Fibroblast of villous mesenchyme (primary cell): ENCODE results near the gene PUSL1. TPM values are rescaled to one million over a fixed set of nuclear protein-coding genes. Genes with fewer than 3 reads are reported as not detected.

Experiments
- DNase-seq: peaks from one replicate; pipeline ENCODE4 v3.0.0-alpha.2; 2010; ENCODE audit warnings: low read depth
- H3K4me3 ChIP-seq: 2 replicates; pipeline ENCODE4 v1.5.1; 2011; ENCODE audit warnings: low read depth, mild to moderate bottlenecking, low read length
- total RNA-seq: library from RNA; depleted of rRNA; stranded (reverse); fragments of >200 nt; gene quantifications from 2 replicates; pipeline ENCODE4 v1.2.3, GENCODE V29; 2012
- TF ChIP-seq, protein P1 (sequence below): IDR thresholded peaks from 2 replicates; pipeline ENCODE4 v1.5.1; 2012; ENCODE audit warnings: low read depth, mild to moderate bottlenecking, low read length; ENCODE audit not compliant: insufficient read depth

Gene PUSL1
- total RNA-seq, 1 donor: 25.0 TPM

DNA sequence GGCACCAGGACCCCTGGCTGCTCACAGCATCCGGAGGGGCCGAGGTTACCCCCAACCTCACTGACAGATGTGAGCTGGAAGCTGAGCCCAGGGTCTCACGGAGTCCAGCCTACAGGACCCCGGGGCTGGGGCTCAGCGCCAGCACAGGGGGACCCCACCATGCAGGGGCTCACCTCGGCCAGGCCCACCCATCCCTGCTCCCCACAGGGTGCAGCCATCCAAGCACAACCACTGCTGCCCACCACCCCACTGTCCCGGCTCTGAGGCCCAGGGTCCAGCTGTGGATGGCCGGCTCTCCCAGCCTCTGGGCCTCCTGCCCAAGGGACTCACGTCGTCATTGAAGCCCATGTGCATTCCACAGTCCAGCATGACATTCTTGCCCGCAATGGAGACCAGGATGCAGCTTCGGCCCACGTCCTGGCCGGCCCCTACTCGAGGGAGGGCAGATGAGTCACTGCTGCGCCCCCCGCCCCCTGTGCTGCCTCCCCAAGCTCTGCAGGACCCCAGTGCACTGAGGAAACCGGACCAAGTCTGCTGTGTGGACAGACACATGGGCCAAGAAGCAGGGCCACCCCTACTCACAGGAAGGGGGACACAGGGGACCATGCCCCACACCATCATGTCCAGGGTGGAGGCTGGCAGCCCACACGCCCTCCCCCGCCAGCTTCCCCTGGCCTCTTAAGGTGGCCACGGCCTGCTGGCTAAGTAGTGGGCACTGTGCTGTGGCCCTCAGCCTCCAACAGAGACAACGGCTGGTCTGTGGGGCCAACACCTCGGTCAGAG, 12.5 kb downstream of the PUSL1 start:
- DNase-seq: no peak
- no peak overlapping the region for H3K4me3 ChIP-seq
- TF ChIP-seq, protein P1, sequence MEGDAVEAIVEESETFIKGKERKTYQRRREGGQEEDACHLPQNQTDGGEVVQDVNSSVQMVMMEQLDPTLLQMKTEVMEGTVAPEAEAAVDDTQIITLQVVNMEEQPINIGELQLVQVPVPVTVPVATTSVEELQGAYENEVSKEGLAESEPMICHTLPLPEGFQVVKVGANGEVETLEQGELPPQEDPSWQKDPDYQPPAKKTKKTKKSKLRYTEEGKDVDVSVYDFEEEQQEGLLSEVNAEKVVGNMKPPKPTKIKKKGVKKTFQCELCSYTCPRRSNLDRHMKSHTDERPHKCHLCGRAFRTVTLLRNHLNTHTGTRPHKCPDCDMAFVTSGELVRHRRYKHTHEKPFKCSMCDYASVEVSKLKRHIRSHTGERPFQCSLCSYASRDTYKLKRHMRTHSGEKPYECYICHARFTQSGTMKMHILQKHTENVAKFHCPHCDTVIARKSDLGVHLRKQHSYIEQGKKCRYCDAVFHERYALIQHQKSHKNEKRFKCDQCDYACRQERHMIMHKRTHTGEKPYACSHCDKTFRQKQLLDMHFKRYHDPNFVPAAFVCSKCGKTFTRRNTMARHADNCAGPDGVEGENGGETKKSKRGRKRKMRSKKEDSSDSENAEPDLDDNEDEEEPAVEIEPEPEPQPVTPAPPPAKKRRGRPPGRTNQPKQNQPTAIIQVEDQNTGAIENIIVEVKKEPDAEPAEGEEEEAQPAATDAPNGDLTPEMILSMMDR: no peak

DNA sequence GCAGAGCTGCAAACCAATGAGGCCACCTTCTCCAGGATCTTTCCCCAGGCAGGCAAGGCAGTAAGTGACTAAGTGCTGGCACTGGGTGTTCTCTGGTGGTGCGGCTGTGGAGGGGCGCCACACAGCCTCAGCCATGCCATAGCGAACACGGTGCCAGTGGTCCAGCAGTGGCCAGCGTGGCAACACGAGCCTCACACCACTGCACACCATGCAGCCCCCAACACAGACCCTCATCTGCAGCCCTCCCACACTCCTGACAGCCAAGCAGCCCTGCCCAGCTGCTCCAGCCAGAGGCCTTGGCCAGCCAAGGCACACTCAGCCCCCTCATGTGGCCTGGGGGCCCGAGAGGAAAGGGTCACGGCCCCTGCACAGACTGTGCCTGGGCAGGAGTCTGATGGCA, 13.1 kb downstream of the PUSL1 start:
- TF ChIP-seq, protein P1: no peak
- no peak for DNase-seq
- H3K4me3 ChIP-seq: no peak overlapping the region

DNA sequence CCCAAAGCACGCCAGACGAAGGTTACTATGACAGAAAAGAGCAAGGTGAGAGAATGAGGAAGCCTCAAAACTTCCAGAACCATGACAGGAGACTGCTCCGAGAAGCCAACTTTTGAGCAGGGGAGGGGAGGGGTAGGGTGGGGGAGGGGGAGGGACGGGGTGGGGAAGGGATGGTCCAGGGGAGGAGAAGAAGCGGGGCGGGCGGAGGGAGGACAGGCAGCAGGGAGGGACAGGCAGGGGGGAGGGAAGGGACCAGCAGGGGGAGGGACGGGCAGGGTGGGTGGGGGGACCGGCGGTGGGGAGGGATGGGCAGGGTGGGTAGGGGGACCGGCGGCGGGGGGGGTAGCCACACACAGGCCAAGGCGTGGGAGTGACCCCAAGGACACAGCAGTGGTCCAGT, 14.0 kb downstream of the PUSL1 start:
- TF ChIP-seq, protein P1: no peak
- H3K4me3 ChIP-seq: no peak overlapping the region
- no peak for DNase-seq

DNA sequence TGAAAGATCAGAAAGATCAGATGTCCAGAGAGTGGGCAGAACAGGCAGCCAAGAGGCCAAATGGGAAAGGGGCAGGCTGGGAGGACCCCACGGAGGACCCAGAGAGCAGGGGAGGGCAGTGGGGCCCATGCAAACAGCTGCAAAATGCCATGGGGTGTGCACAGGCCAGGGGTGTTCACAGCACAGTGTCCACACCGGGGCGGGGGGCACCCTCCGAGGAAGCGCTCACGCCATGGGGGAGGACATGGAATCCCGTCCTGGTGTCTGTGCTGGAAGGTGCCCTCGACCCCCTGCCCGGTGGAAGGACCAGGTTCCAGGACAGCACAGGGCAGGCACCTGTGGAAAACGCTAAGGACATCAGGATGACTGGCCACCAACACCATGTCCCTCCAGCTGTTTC, 14.6 kb downstream of the PUSL1 start:
- H3K4me3 ChIP-seq: no peak overlapping the region
- TF ChIP-seq, protein P1: no peak
- no peak for DNase-seq

DNA sequence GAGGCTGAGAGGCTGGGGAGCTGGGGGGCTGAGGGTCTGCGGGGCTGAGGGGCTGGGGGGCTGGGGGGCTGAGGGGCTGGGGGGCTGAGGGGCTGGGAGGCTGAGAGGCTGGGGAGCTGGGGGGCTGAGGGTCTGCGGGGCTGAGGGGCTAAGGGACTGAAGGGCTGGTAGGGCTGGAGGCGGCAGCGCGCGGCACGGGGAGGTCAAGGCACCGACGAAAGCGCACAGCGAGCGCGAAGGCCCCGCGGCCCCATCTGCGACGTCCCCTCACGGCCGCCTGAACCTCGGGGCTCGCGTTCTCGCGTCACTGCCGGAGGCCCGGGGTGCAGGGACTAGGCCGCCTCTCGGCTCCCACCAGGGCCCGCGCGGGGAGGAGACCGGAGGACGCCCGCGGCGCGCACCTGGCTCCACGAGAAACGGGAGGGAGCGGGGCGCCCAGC, 15.7 kb downstream of the PUSL1 start:
- peak overlapping the region; percentile 83 for H3K4me3 ChIP-seq
- no peak for DNase-seq
- TF ChIP-seq, protein P1: no peak

DNA sequence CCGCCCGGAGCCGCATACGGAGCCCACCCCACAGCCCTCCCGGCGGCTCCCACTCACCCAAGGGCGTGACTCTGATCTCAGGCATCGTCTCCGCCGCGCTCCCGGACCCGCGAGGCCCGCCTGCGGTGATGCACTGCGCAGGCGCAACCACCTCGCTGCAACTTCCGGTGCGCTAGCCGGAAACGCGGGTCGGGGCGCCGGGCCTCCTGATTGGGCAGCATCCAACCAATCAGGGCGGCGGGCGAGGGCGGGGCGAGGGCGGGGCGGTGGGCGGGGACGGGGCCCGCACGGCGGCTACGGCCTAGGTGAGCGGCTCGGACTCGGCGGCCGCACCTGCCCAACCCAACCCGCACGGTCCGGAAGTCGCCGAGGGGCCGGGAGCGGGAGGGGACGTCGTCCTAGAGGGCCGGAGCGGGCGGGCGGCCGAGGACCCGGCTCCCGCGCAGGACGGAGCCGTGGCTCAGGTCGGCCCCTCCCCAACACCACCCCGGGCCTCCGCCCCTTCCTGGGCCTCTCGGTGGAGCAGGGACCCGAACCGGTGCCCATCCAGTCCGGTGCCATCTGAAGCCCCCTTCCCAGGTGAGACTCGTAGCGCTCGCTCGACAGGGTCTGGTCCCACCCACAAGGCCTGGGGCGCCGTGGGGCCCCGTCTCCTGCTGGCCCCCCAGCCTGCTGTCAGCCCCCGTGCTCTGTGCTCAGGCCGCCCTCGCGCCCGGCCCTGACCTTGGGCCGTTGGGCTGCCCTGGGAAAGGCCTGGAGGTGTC, 16.3 kb downstream of the PUSL1 start, which contains the start of the genes CPTP and INTS11:
Gene CPTP (plus strand): TSS at position 279 of the 764 bp plus-strand sequence. CDS start 2,109 bp downstream, outside the sequence.
Gene INTS11 (minus strand): TSS at position 137 of the 764 bp plus-strand sequence. CDS start 52 bp downstream, at position 85.
- TF ChIP-seq, protein P1: no peak
- DNase-seq: peak; percentile 92
- peak within 1 kb of the TSS; percentile 83 for H3K4me3 ChIP-seq
